ENCODE data around the gene APCDD1L.

The APCDD1L gene

GRCh38 chr20:58463256-58463655, 51.9 kb downstream of the APCDD1L start:
- no peak for DNase-seq

- DNase-seq, result no peak
Observed at GRCh38 chr20:58461899-58462298, 53.3 kb downstream of the APCDD1L start.

- no peak for DNase-seq
Observed at GRCh38 chr20:58461104-58461503, 54.1 kb downstream of the APCDD1L start.

- no peak for DNase-seq
Observed at GRCh38 chr20:58459058-58459750, 56.0 kb downstream of the APCDD1L start.

DNA sequence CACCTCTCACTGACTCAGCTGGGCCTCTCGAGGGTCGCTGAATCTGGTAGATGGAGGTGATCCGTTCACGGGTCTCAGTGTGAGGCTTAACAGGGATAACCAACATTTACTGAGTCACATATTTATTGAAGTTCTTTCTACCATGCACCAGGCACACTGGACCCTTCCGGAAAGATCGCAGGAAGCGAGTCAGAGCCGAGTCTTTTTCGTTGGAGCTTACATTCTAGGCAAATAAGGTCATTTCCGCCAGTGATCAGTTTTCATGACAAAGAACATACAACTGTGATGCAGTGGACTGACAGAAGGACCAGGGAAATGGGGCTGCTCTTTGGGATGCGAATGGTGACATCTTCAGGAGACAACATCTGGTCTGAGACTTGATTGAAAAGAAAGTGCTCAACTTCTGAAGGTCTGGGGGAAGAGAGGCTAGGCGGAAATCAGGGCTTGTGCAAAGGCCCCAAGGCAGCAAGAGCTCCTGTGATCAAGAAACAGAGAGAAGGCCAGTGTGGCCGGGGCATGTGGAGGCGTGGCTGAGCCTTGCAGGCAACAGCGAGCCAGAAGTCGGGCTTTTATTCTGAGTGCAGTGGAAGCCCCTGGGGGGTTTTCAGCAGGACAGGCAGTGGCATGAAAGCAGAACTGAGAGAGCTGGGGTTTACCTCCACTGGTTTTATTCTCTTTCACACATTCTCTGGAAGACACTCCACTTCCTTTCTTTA, 56.7 kb downstream of the APCDD1L start:
- DNase-seq, result no peak

DNA sequence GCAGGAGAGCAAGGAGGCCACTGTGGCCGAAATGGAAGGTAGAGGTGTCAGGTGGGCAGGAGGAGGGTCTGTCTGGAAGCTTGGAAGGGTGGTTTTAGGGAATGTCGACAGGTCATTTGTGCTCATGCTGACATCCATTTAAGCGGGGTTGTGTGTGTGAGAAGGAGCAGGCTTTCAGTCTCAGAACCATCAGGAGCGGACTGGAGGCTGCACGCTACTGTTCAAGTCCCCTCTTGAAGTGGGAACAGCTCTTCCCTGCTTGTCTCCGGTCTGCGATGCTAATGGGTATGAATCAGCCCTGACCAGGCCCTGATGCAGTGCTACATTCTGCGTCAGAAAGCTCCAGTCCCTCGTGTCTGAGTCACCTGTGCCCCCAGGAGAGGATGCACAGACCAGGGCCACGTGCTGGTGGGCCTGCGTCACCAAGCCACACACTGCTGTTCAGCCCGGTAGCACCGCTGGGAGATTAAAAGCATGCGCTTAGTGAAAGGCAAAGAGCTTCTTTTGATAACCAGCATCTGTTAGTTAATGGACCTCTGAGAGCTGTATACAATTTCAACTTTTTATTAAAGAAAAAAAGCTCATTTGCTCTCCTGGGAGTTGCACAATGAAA, 58.0 kb downstream of the APCDD1L start:
- no peak for DNase-seq

DNA sequence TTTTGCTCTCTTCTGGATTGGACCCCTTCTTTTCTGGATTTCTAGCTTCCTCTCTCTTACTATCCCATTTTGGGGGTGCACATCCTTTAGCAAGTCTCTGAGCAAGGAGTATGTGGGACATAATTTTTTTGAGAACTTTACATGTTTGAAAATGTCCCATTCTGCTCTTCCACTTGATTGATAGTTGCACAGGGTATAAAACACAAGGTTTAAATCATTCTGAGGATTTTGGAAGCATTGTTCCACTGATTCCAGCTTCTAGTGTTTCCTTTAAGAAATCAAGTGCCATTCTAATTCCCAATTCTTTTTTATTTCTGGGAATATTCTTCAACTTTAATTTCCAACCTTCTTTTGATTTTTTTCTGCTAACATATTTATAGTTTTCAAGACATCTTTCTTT, 60.7 kb downstream of the APCDD1L start:
- DNase-seq, result no peak

GRCh38 chr20:58453391-58453790, 61.8 kb downstream of the APCDD1L start:
- DNase-seq, result no peak

DNA sequence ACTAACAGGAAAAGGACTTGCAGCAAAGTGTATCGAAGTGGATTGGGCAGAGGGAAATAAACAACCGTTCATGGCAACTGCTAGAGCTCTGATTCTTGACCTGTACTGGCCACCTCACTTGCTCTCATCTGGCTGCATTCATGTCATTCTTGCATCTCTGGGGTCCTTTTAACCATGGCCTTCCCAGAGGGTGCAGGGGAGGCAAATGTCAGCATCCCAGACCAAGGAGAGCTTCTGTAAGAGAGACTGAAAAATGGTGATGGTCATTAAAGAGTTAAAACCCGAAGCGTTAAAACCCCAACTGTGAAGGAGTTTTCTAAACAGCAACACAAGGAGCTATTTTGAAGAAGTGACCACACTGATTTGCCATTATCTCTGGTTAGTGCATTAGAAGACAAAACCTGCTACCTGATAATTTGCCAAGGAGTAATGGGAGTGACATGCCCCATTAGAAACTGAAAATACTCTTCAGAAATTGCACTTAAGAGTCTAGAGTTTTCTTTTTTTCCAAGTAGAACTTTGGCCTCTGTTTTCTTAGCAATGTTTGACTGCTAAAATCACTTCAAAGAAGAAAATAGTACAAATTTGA, 62.4 kb downstream of the APCDD1L start:
- DNase-seq, result no peak

DNA sequence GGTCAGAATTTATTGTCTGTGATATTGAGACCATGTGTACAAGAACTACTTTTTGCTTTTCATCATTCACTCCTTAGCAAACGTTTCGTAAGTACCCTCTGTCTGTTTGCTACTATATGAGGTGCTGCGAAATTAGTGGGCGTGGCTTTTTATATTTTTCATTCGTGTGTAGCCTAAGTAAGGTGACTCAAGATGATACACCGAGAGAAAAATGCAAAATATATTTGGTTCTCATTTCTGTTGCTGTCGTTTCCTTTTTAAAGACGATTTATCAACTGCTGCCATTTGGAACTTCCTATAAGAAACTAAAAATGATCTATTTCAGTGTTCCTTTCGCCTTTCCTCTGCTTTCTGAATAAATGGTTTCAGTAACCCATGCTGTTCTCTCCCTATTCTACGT, 64.9 kb downstream of the APCDD1L start:
- no peak for DNase-seq

- no peak for DNase-seq
Observed at GRCh38 chr20:58449681-58450221, 65.4 kb downstream of the APCDD1L start.

GRCh38 chr20:58448958-58449357, 66.2 kb downstream of the APCDD1L start:
- no peak for DNase-seq

DNA sequence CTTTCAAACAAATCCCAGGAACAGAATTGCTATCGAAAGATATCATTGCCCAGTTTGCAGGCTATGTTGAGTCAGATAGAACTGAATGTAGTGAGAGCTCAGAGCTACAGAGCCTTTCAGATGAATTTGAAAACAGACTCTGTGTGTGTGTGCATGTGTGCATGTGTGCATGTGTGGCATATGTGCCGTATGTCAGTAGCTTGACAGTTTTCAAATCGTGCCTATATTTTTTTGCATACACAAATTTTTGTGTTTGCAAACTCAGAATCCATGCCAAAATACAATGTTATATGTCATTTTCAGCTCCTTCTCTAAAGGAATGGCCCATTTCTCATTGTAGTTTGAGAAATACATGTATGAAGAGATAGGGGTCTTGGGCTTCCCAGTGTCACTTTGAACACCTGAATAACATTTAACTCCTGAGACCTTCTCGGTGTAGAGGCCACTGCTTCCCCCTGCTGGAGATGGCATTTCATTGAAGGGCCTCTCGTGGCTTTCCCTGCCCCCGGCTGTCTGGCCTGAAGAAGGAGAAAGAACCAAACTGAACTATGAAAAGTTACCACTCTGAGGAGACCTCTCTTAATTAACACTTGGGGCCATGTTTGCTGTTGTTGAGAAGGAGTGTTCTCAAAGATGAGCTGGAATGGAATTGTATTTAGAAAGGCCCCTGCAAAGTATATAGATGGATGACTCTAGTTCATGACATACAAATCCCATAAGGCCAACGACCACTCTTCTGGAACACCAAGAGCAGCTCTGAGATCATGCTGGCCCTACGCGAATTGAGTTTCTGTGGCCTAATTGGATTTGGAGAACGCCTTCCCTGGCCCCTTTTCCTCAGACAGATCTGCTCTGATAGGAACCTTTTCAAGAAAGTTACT, 67.4 kb downstream of the APCDD1L start:
- peak; percentile 55 to 61 for DNase-seq

GRCh38 chr20:58446960-58447265, 68.3 kb downstream of the APCDD1L start:
- no peak for DNase-seq

DNA sequence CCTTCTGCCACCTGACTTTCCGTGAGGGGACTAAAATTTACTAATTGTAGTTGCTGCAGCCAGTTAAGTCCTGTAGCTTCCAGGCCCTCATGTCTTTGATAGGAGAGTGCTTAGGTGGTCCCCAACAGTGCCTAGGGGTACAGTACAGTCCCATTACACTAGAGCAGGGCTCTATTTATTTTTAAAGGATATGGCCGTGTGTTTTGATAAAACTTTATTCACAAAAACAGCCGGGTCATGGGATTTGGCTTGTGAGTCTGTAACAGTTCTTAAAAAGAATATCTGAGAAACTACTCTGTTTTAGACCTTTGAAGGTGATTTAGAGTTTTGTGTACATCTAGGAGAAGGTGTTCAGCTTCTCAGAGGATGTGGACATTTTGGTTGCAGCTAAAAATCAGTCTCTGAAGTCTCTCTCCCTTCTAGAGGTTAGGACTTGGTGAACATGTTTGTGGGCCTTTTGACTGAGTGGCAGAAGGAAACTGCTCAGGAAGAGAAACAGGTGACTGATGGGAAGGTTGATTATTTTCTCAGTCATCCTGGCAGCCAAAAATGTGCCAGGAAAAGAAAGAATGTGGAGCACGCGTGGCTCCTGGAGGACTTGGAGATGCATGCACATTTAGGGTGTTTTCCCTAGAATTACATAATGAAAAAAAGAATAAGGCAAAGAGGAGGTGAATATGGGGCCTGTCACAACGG, 68.8 kb downstream of the APCDD1L start:
- DNase-seq, result no peak

DNA sequence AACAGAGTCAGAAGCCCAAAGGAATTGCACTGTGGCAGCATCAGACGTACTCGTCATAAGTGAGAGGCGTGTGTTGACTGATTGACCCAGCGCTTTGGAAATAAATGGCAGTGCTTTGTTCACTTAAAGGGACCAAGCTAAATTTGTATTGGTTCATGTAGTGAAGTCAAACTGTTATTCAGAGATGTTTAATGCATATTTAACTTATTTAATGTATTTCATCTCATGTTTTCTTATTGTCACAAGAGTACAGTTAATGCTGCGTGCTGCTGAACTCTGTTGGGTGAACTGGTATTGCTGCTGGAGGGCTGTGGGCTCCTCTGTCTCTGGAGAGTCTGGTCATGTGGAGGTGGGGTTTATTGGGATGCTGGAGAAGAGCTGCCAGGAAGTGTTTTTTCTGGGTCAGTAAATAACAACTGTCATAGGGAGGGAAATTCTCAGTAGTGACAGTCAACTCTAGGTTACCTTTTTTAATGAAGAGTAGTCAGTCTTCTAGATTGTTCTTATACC, 70.4 kb downstream of the APCDD1L start:
- DNase-seq, result no peak

DNA sequence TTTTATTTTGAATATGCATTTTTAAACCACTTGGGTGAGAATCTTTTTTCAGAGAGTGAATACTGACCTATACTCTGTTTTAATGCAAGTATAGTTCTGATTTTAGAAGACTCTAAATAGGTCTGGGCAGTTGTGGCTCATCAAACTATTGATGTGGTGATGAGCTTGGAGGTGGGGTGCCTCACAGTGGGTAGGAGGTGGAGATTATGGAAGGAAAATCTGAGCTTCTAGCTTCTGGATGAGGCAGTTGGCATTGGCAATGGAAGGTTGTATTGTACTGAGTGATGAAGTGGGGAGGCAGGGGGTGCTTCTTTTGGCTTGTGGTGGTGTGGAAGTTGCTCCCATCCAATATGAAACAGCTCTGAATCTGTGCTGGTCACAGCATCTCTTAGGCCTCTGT, 73.5 kb downstream of the APCDD1L start:
- DNase-seq, result no peak

DNA sequence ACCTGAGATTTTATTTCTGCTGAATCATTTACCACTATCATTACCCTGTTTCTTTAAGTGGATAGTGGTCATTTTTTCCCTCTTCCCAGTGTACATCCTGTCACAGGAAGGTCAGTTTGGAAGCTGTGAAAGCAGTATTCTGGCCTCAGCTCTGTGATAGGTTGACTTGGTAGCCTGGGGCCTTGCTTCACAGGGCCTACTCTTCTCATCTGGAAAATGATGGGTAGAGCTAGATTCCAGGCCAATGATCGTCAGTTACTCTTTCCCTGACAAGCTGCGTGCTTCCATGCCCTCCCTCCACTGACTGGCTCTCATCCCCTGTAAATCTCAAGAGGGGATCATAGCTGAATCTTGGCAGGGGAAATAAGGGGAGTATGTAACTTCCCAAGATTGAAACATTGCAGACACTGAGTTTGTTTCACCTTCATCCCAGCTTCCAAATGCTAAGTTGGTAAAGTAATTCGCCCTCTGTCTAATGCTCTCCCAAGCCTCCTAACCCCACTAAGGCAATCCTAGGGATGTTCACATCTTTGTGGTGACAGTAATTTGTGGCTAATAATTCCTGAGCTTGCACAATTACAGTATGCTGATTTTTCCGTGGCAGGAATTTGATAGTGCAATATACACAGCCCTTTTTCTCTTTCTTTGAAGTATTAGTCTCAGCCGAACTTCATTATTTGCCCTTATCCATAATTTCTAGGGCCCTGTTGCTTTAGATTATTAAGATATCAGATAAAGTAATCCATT, 75.0 kb downstream of the APCDD1L start:
- no peak for DNase-seq

DNA sequence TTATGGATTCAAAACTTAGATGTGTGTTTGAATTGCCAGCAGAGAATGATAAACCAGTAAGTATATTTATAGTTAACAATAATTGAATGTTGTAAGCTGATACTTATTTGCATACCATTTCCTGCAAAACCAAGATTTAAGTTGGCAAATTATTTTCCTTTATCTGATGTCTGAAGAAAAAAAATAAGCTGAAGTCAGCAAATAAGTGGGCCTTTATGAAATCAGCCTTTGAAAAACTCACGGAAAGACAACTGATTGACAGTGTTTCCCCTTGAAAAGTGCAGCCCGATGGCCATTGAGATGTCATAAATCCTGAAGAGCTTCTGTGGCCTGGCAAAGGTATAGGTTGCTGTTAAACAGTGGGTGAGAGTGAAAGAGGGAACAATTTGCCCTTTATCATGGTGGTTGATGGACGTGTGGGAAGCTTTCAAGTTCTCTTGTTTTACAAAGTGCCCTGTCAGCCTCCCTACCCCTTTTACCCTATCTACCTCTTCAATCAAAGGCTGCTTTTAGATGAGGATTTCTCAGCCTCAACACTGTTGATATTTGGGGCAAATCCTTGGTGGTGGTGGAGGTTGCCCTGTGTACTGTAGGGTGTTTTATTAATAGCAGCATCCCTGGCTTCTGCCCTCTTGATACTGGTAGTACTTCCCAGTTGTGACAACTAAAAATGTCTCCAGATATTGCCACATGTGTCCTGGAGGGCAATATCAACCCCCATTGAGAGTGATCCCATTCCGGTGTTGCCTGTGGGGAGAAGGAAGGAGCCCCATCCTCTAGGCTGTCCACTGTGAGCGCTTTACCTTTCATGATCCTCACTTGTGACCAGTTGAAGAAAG, 76.0 kb downstream of the APCDD1L start:
- no peak for DNase-seq
